G401 (cell line): ENCODE results near the gene ADK. TPM values are rescaled to one million over a fixed set of nuclear protein-coding genes. Genes with fewer than 3 reads are reported as not detected.
"Not testable (repeated sequence)": the region's sequence is repeated elsewhere in the genome, so short reads cannot be mapped to it uniquely, and the experiment has no call there.

Experiments used
- DNase-seq: peaks from one replicate; pipeline ENCODE4 v3.0.0-alpha.2; 2015; ENCODE audit warnings: low spot score
- in situ Hi-C: cut with HindIII; loops from 2 replicates; pipeline ENCODE4 v1.10.0; 2016; ENCODE audit warnings: low sequenced_read_pairs, mixed read lengths
- total RNA-seq: library from RNA; depleted of rRNA; stranded (reverse); fragments of >200 nt; shearing (Covaris generic); gene quantifications from 2 replicates; pipeline ENCODE4 v1.2.3, GENCODE V29; 2014

Gene ADK
- total RNA-seq, 1 experiment from 2014 or later: 99.5 TPM

GRCh38 chr10:74433595-74433956 lies 282.6 kb downstream of the ADK start:
- DNase-seq: no peak
- in situ Hi-C loops: no loop called here

- no peak for DNase-seq
- in situ Hi-C loops: no loop called here
These were observed 283.0 kb downstream of the ADK start for GRCh38 chr10:74433993-74434392.

- no peak for DNase-seq
- in situ Hi-C loops: no loop called here
These were observed 283.5 kb downstream of the ADK start for GRCh38 chr10:74434547-74434946.

- in situ Hi-C loops: no loop called here
- no peak for DNase-seq
These were observed 285.6 kb downstream of the ADK start for GRCh38 chr10:74436523-74437170.

GRCh38 chr10:74437822-74438221 lies 286.8 kb downstream of the ADK start:
- no peak for DNase-seq
- in situ Hi-C loops: no loop called here

GRCh38 chr10:74439213-74439612 lies 288.2 kb downstream of the ADK start:
- in situ Hi-C loops: no loop called here
- DNase-seq: no peak

GRCh38 chr10:74445493-74445892 lies 294.5 kb downstream of the ADK start:
- no peak for DNase-seq
- in situ Hi-C loops: no loop called here

- in situ Hi-C loops: no loop called here
- DNase-seq: no peak
These were observed 299.6 kb downstream of the ADK start for GRCh38 chr10:74450602-74451001.

- no peak for DNase-seq
- in situ Hi-C loops: no loop called here
These were observed 300.3 kb downstream of the ADK start for GRCh38 chr10:74451127-74451829.

GRCh38 chr10:74453169-74453568 lies 302.1 kb downstream of the ADK start:
- in situ Hi-C loops: no loop called here
- DNase-seq: no peak

GRCh38 chr10:74457478-74457877 lies 306.5 kb downstream of the ADK start:
- in situ Hi-C loops: not testable (repeated sequence)

GRCh38 chr10:74460812-74461211 lies 309.8 kb downstream of the ADK start:
- DNase-seq: peak; percentile 2
- in situ Hi-C loops: no loop called here

More at GRCh38 chr10:74457478-74457877, 306.5 kb downstream of the ADK start:
- not testable (repeated sequence) for DNase-seq

- no peak for DNase-seq
- in situ Hi-C loops: no loop called here
These were observed 323.1 kb downstream of the ADK start for GRCh38 chr10:74474022-74474713.

GRCh38 chr10:74476162-74476706 lies 325.2 kb downstream of the ADK start:
- in situ Hi-C loops, DNase-seq: not testable (repeated sequence)

- in situ Hi-C loops: no loop called here
- no peak for DNase-seq
These were observed 329.8 kb downstream of the ADK start for GRCh38 chr10:74480778-74481177.

- in situ Hi-C loops: no loop called here
- DNase-seq: no peak
These were observed 332.3 kb downstream of the ADK start for GRCh38 chr10:74483356-74483755.

GRCh38 chr10:74485283-74485682 lies 334.3 kb downstream of the ADK start:
- in situ Hi-C loops: no loop called here
- DNase-seq: no peak

GRCh38 chr10:74486659-74487058 lies 335.6 kb downstream of the ADK start:
- no peak for DNase-seq
- in situ Hi-C loops: no loop called here

- in situ Hi-C loops: no loop called here
- no peak for DNase-seq
These were observed 337.9 kb downstream of the ADK start for GRCh38 chr10:74488907-74489306.

GRCh38 chr10:74490551-74490950 lies 339.5 kb downstream of the ADK start:
- in situ Hi-C loops: no loop called here
- no peak for DNase-seq
